ENCODE data around the gene LILRB1.

The LILRB1 gene

GRCh38 chr19:54608792-54609191 is 21.5 kb upstream of the LILRB1 start:
- Histone ChIP-seq H3K36me3 (ENCODE audit: control insufficient read depth, insufficient read depth, low read length) (no peaks in the 10 kb centered on the region), H3K79me2 (no peaks in the 10 kb centered on the region), H2AFZ (no peak overlapping the region), H3K27me3 (ENCODE audit: control insufficient read depth, insufficient read depth, low read length) (no peaks in the 10 kb centered on the region), H3K27ac (no peak overlapping the region), H3K4me1 (no peaks in the 10 kb centered on the region), H3K4me2 (ENCODE audit: low read length) (no peak overlapping the region), H3K9ac (no peak overlapping the region), H3K9me3 (ENCODE audit: control insufficient read depth, low read length) (no peaks in the 10 kb centered on the region), H3K4me3 (ENCODE audit: low read depth, low read length) (no peak overlapping the region)
- TF ChIP-seq CTCF (IDR thresholded peaks at IDR 0.05): no peak

GRCh38 chr19:54609356-54609791 is 20.9 kb upstream of the LILRB1 start:
- no peak for TF ChIP-seq CTCF (IDR thresholded peaks at IDR 0.05)

GRCh38 chr19:54612428-54612827 is 17.9 kb upstream of the LILRB1 start:
- H3K4me3 ChIP-seq (ENCODE audit: low read depth, low read length): no peak overlapping the region
- TF ChIP-seq CTCF (IDR thresholded peaks at IDR 0.05): no peak
- no peak overlapping the region for H3K27ac ChIP-seq

More at GRCh38 chr19:54609356-54609791, 20.9 kb upstream of the LILRB1 start:
- Histone ChIP-seq H3K27me3 (ENCODE audit: control insufficient read depth, insufficient read depth, low read length) (no peaks in the 10 kb centered on the region), H2AFZ (no peak overlapping the region), H3K4me3 (ENCODE audit: low read depth, low read length) (no peak overlapping the region), H3K4me2 (ENCODE audit: low read length) (no peak overlapping the region), H3K4me1 (no peaks in the 10 kb centered on the region), H3K9ac (no peak overlapping the region), H3K36me3 (ENCODE audit: control insufficient read depth, insufficient read depth, low read length) (no peaks in the 10 kb centered on the region), H3K79me2 (no peaks in the 10 kb centered on the region), H3K27ac (no peak overlapping the region), H3K9me3 (ENCODE audit: control insufficient read depth, low read length) (no peaks in the 10 kb centered on the region)

GRCh38 chr19:54614726-54615125 is 15.6 kb upstream of the LILRB1 start:
- Histone ChIP-seq H3K4me3 (ENCODE audit: low read depth, low read length) (no peak overlapping the region), H3K9ac (no peak overlapping the region), H3K27me3 (ENCODE audit: control insufficient read depth, insufficient read depth, low read length) (no peaks in the 10 kb centered on the region), H3K4me1 (no peaks in the 10 kb centered on the region), H3K79me2 (no peaks in the 10 kb centered on the region), H3K4me2 (ENCODE audit: low read length) (no peak overlapping the region), H2AFZ (no peak overlapping the region), H3K36me3 (ENCODE audit: control insufficient read depth, insufficient read depth, low read length) (no peaks in the 10 kb centered on the region), H3K27ac (no peak overlapping the region), H3K9me3 (ENCODE audit: control insufficient read depth, low read length) (no peaks in the 10 kb centered on the region)
- no peak for TF ChIP-seq CTCF (IDR thresholded peaks at IDR 0.05)

More at GRCh38 chr19:54612428-54612827, 17.9 kb upstream of the LILRB1 start:
- Histone ChIP-seq H3K4me1 (no peaks in the 10 kb centered on the region), H3K79me2 (no peaks in the 10 kb centered on the region), H3K9ac (no peak overlapping the region), H2AFZ (no peak overlapping the region), H3K36me3 (ENCODE audit: control insufficient read depth, insufficient read depth, low read length) (no peaks in the 10 kb centered on the region), H3K9me3 (ENCODE audit: control insufficient read depth, low read length) (no peaks in the 10 kb centered on the region), H3K4me2 (ENCODE audit: low read length) (no peak overlapping the region), H3K27me3 (ENCODE audit: control insufficient read depth, insufficient read depth, low read length) (no peaks in the 10 kb centered on the region)

- Histone ChIP-seq H3K36me3 (ENCODE audit: control insufficient read depth, insufficient read depth, low read length) (no peaks in the 10 kb centered on the region), H3K4me2 (ENCODE audit: low read length) (no peak overlapping the region), H3K79me2 (no peaks in the 10 kb centered on the region), H3K27me3 (ENCODE audit: control insufficient read depth, insufficient read depth, low read length) (no peaks in the 10 kb centered on the region), H3K9ac (no peak overlapping the region), H2AFZ (no peak overlapping the region), H3K4me3 (ENCODE audit: low read depth, low read length) (no peak overlapping the region), H3K4me1 (no peaks in the 10 kb centered on the region), H3K27ac (no peak overlapping the region), H3K9me3 (ENCODE audit: control insufficient read depth, low read length) (no peaks in the 10 kb centered on the region)
- TF ChIP-seq CTCF (IDR thresholded peaks at IDR 0.05): no peak
Observed at GRCh38 chr19:54616057-54616456, 14.2 kb upstream of the LILRB1 start.

All from parathyroid adenoma (tissue), 2 donors.